ENCODE measurements around the gene RTP3.

RTP3 gene

GRCh38 chr3:46497556-46498265, at the start of gene RTP3:
Gene RTP3, plus strand, starts transcription at chr3:46497976. Its CDS starts 87 bp downstream, at chr3:46498063.
- DNase-seq (ENCODE audit: low read depth) = no peak

- no peak for DNase-seq (ENCODE audit: low read depth)
Observed at GRCh38 chr3:46448721-46449120, 49.1 kb upstream of the RTP3 start.

GRCh38 chr3:46449755-46450552, 47.8 kb upstream of the RTP3 start:
- no peak for DNase-seq (ENCODE audit: low read depth)

- DNase-seq (ENCODE audit: low read depth) = no peak
Observed at GRCh38 chr3:46453526-46454208, 44.1 kb upstream of the RTP3 start.

GRCh38 chr3:46454209-46454595, 43.6 kb upstream of the RTP3 start:
- no peak for DNase-seq (ENCODE audit: low read depth)

GRCh38 chr3:46454606-46455005, 43.2 kb upstream of the RTP3 start:
- DNase-seq (ENCODE audit: low read depth) = no peak

GRCh38 chr3:46455231-46456115, 42.3 kb upstream of the RTP3 start:
- DNase-seq (ENCODE audit: low read depth) = no peak

- DNase-seq (ENCODE audit: low read depth) = no peak
Observed at GRCh38 chr3:46456118-46456517, 41.7 kb upstream of the RTP3 start.

- DNase-seq (ENCODE audit: low read depth) = no peak
Observed at GRCh38 chr3:46460051-46460450, 37.7 kb upstream of the RTP3 start.

- no peak for DNase-seq (ENCODE audit: low read depth)
Observed at GRCh38 chr3:46462111-46462510, 35.7 kb upstream of the RTP3 start.

GRCh38 chr3:46462511-46462910, 35.3 kb upstream of the RTP3 start:
- DNase-seq (ENCODE audit: low read depth) = no peak

GRCh38 chr3:46463120-46463867, 34.5 kb upstream of the RTP3 start:
- DNase-seq (ENCODE audit: low read depth) = no peak

- no peak for DNase-seq (ENCODE audit: low read depth)
Observed at GRCh38 chr3:46463868-46464241, 33.9 kb upstream of the RTP3 start.

- no peak for DNase-seq (ENCODE audit: low read depth)
Observed at GRCh38 chr3:46464326-46465195, 33.2 kb upstream of the RTP3 start, which contains the start of gene LTF. Gene LTF, minus strand, starts transcription at chr3:46464905. Its CDS starts 38 bp downstream, at chr3:46464867.

- DNase-seq (ENCODE audit: low read depth) = no peak
Observed at GRCh38 chr3:46465196-46465520, 32.6 kb upstream of the RTP3 start.

GRCh38 chr3:46466273-46466672, 31.5 kb upstream of the RTP3 start:
- no peak for DNase-seq (ENCODE audit: low read depth)

GRCh38 chr3:46466871-46467403, 30.8 kb upstream of the RTP3 start:
- no peak for DNase-seq (ENCODE audit: low read depth)

- no peak for DNase-seq (ENCODE audit: low read depth)
Observed at GRCh38 chr3:46467562-46467961, 30.2 kb upstream of the RTP3 start.

- no peak for DNase-seq (ENCODE audit: low read depth)
Observed at GRCh38 chr3:46468753-46469600, 28.8 kb upstream of the RTP3 start.

All from activated T-cell treated with anti-CD3 and anti-CD28 coated beads for 1 hour (primary cell).